HepG2 (cell line): ENCODE data around the gene MEG3. TPM values are rescaled to one million over a fixed set of nuclear protein-coding genes. Genes with fewer than 3 reads are reported as not detected.
A peak's percentile ranks its signal among the peaks of the same experiment; 100 is the strongest.

ENCODE experiments used
- CCDC6 ChIP-seq: sonication (generic); formaldehyde crosslinking; IDR thresholded peaks from 2 replicates; pipeline ENCODE4 v1.8.1; 2022; ENCODE audit warnings: mild to moderate bottlenecking, missing genetic modification reagents, moderate library complexity
- IRF1 ChIP-seq: sonication (generic); formaldehyde crosslinking; IDR thresholded peaks from 2 replicates; pipeline ENCODE4 v1.4.0; 2020; ENCODE audit warnings: low read depth, mild to moderate bottlenecking, missing genetic modification reagents
- IRX3 ChIP-seq: sonication (generic); formaldehyde crosslinking; IDR thresholded peaks from 2 replicates; pipeline ENCODE4 v1.8.1; 2023; ENCODE audit warnings: mild to moderate bottlenecking, low read depth, missing genetic modification reagents, borderline replicate concordance
- ISL2 ChIP-seq: sonication (generic); formaldehyde crosslinking; IDR thresholded peaks from 2 replicates; pipeline ENCODE4 v1.5.0; 2020; ENCODE audit warnings: missing genetic modification reagents
- MBD4 ChIP-seq: IDR thresholded peaks from 2 replicates; pipeline ENCODE4 v1.6.1; 2012; ENCODE audit warnings: low read length, inconsistent platforms, borderline replicate concordance
- MLXIP ChIP-seq: sonication (generic); formaldehyde crosslinking; IDR thresholded peaks from 2 replicates; pipeline ENCODE4 v1.9.0; 2021; ENCODE audit warnings: missing genetic modification reagents, borderline replicate concordance
- NFE2 ChIP-seq: sonication (generic); formaldehyde crosslinking; IDR thresholded peaks from 2 replicates; pipeline ENCODE4 v1.4.0; 2020; ENCODE audit warnings: missing genetic modification reagents
- RAD21 ChIP-seq: fragments of 450-650 bp; formaldehyde crosslinking; IDR thresholded peaks from 2 replicates; pipeline ENCODE4 v1.5.0; 2020; ENCODE audit warnings: mild to moderate bottlenecking
- RELA ChIP-seq: sonication (generic); formaldehyde crosslinking; IDR thresholded peaks from 2 replicates; pipeline ENCODE4 v1.4.0; 2020; ENCODE audit warnings: missing genetic modification reagents
- ZC3H13 ChIP-seq: sonication (generic); formaldehyde crosslinking; IDR thresholded peaks from 2 replicates; pipeline ENCODE4 v1.8.1; 2023; ENCODE audit warnings: mild to moderate bottlenecking, missing genetic modification reagents, moderate library complexity
- ZNF17 ChIP-seq: sonication (generic); formaldehyde crosslinking; IDR thresholded peaks from 2 replicates; pipeline ENCODE4 v1.5.0; 2020; ENCODE audit warnings: mild to moderate bottlenecking, missing genetic modification reagents
- ZNF20 ChIP-seq: sonication (generic); formaldehyde crosslinking; IDR thresholded peaks from 2 replicates; pipeline ENCODE4 v1.4.0; 2020; ENCODE audit warnings: mild to moderate bottlenecking, moderate library complexity, missing genetic modification reagents
- ZNF207 ChIP-seq: fragments of 450-650 bp; IDR thresholded peaks from 2 replicates; pipeline ENCODE4 v1.6.1; 2016; ENCODE audit warnings: antibody characterized with exemption, borderline replicate concordance
- ZNF225 ChIP-seq: sonication (generic); formaldehyde crosslinking; IDR thresholded peaks from 2 replicates; pipeline ENCODE4 v1.4.0; 2020; ENCODE audit warnings: mild to moderate bottlenecking, missing genetic modification reagents
- ZNF292 ChIP-seq: sonication (generic); formaldehyde crosslinking; IDR thresholded peaks from 2 replicates; pipeline ENCODE4 v1.8.1; 2022; ENCODE audit warnings: mild to moderate bottlenecking, low read depth, missing genetic modification reagents, borderline replicate concordance
- ZNF543 ChIP-seq: sonication (generic); formaldehyde crosslinking; IDR thresholded peaks from 2 replicates; pipeline ENCODE4 v1.4.0; 2020; ENCODE audit warnings: mild to moderate bottlenecking, missing genetic modification reagents
- ZNF646 ChIP-seq: sonication (generic); formaldehyde crosslinking; IDR thresholded peaks from 2 replicates; pipeline ENCODE4 v1.9.0; 2021; ENCODE audit warnings: mild to moderate bottlenecking, missing genetic modification reagents
- ZNF784 ChIP-seq: sonication (generic); formaldehyde crosslinking; IDR thresholded peaks from 2 replicates; pipeline ENCODE4 v1.5.1; 2020; ENCODE audit warnings: missing genetic modification reagents, mild to moderate bottlenecking, borderline replicate concordance
- ZNF841 ChIP-seq: sonication (generic); formaldehyde crosslinking; IDR thresholded peaks from 2 replicates; pipeline ENCODE4 v1.8.1; 2023; ENCODE audit warnings: missing genetic modification reagents, borderline replicate concordance
- polyA plus RNA-seq, 8 experiments: library from polyadenylated mRNA; depleted of rRNA in 3 of 8; stranded (reverse) in 7 of 8; unstranded in 1 of 8; fragments of >200 nt; fragmentation: Illumina TruSeq in 4 of 8; extraction: Trizol in 4 of 8; gene quantifications; 2 replicates each; pipeline versions ENCODE4 v1.2.1 to v1.2.3, GENCODE V29; 2011 to 2016; ENCODE audit warnings: low read depth in 4 of 8, missing spikeins in 1 of 8, mixed read lengths in 1 of 8; ENCODE audit not compliant: insufficient read depth in 1 of 8
- total RNA-seq, 5 experiments: library from RNA; depleted of rRNA; stranded (reverse); fragments of >200 nt; fragmentation: Illumina TruSeq; extraction: Trizol; gene quantifications; 2 replicates each; pipeline ENCODE4 v1.2.3, GENCODE V29; 2016; ENCODE audit warnings: low read depth in 1 of 5

The MEG3 gene
- total and polyA plus RNA-seq, 2 of the 13 experiments (the other 11 are each of a cell fraction or from before 2014, with no cell fraction given): 0.17 TPM; not detected in 1

- TF ChIP-seq NFE2: 0 out of 2 replicates have a peak, but pooled peaks have one; percentile 9
- no peak for TF ChIP-seq ZNF17
- no peak for TF ChIP-seq ZNF292 (CRISPR knock-in tag)
- no peak for TF ChIP-seq RAD21
- TF ChIP-seq ZNF207: no peak
- no peak; the same call in 1 of the 2 replicates for TF ChIP-seq CCDC6 (CRISPR knock-in tag)
- TF ChIP-seq IRX3: no peak
- TF ChIP-seq MLXIP: 0 out of 2 replicates have a peak, but pooled peaks have one; percentile 45
- TF ChIP-seq ZNF543 (CRISPR knock-in tag): no peak
- no peak for TF ChIP-seq ZNF225 (CRISPR knock-in tag)
- TF ChIP-seq MBD4: no peak
- TF ChIP-seq ZNF646 (CRISPR knock-in tag): no peak
- peak; percentile 68; the same call in 1 of the 2 replicates for TF ChIP-seq ZNF784
- no peak for TF ChIP-seq ZNF20
- no peak for TF ChIP-seq ZNF841 (CRISPR knock-in tag)
- TF ChIP-seq ZC3H13 (CRISPR knock-in tag): no peak
- TF ChIP-seq ISL2 (CRISPR knock-in tag): peak; percentile 50
- no peak for TF ChIP-seq RELA (CRISPR knock-in tag)
- no peak for TF ChIP-seq IRF1 (CRISPR knock-in tag)
Measured at GRCh38 chr14:100815478-100816285, 10.2 kb upstream of the MEG3 start (continued).
